GM12878 (cell line): ENCODE results near the gene TMEM235. TPM values are rescaled to one million over a fixed set of nuclear protein-coding genes. Genes with fewer than 3 reads are reported as not detected.

Experiments
- ATAC-seq: fragments of 200-7000 bp; cut with Tn5 transposase; 3 replicates; pipeline ENCODE4 v1.9.1; 2020; ENCODE audit warnings: mild to moderate bottlenecking, moderate library complexity
- BruUV-seq: library from RNA; stranded (reverse); fragments of 400-500 nt; replicated peaks from 2 replicates; lab custom pipeline; 2021; lab: Mats Ljungman, UMichigan
- CTCF ChIA-PET: fragments of 300-600 bp; sonication (Branson Sonifier 250); formaldehyde crosslinking; extraction: SDS; loops from one replicate; lab custom pipeline; 2021; ENCODE audit warnings: inconsistent platforms; lab: Yijun Ruan, JAX
- POLR2A ChIA-PET: fragments of 350-600 bp; formaldehyde crosslinking; extraction: SDS; loops from one replicate; lab custom pipeline; 2021; ENCODE audit warnings: inconsistent platforms; lab: Charles Lee
- RAD21 ChIA-PET: fragments of 300-600 bp; sonication (Branson Sonifier 250); formaldehyde crosslinking; loops from one replicate; lab custom pipeline; 2023; ENCODE audit warnings: antibody characterized with exemption; ENCODE audit not compliant: unreplicated experiment; lab: Charles Lee
- SMC1A ChIA-PET: fragments of 300-600 bp; sonication (Branson Sonifier 250); formaldehyde crosslinking; loops from one replicate; lab custom pipeline; 2023; ENCODE audit not compliant: unreplicated experiment, uncharacterized antibody; lab: Charles Lee
- DNase-seq: peaks from one replicate; pipeline ENCODE4 v3.0.0-alpha.2; 2011; ENCODE audit warnings: low read depth, low spot score
- FAIRE-seq: peaks from 3 replicates; lab custom pipeline; 2011; peaks lifted over from hg19 to GRCh38; lab: Jason Lieb, UNC
- H2AFZ ChIP-seq: 2 replicates; pipeline ENCODE4 v1.6.0; 2011; ENCODE audit warnings: low read depth, low read length, control low read depth; ENCODE audit not compliant: control insufficient read depth
- H3K27ac ChIP-seq: 2 replicates; pipeline ENCODE4 v1.5.1; 2011; ENCODE audit warnings: control low read depth; ENCODE audit not compliant: control insufficient read depth, insufficient read depth
- H3K27me3 ChIP-seq, 2 experiments: replicated peaks in 1 of 2; 2 replicates each; pipeline versions ENCODE4 v1.6.0 to v1.6.1; 2011; ENCODE audit warnings: low read length in 1 of 2; ENCODE audit not compliant: control insufficient read depth in 2 of 2, insufficient read depth in 2 of 2
- H3K36me3 ChIP-seq, 2 experiments: 2 replicates each; pipeline ENCODE4 v1.5.1; 2011; ENCODE audit warnings: low read length in 1 of 2; ENCODE audit not compliant: control insufficient read depth in 2 of 2, insufficient read depth in 2 of 2
- H3K4me1 ChIP-seq: 2 replicates; pipeline ENCODE4 v1.6.1; 2011; ENCODE audit warnings: mild to moderate bottlenecking, low read length, moderate library complexity, mixed read lengths; ENCODE audit not compliant: control insufficient read depth, insufficient read depth
- H3K4me2 ChIP-seq: 2 replicates; pipeline ENCODE4 v1.6.0; 2011; ENCODE audit warnings: control low read depth; ENCODE audit not compliant: control insufficient read depth, insufficient read depth
- H3K4me3 ChIP-seq: fragments of 200-600 bp; sonication (generic); 2 replicates; pipeline ENCODE4 v1.5.1; 2016
- H3K79me2 ChIP-seq: 2 replicates; pipeline ENCODE4 v1.6.0; 2011; ENCODE audit warnings: low read length; ENCODE audit not compliant: control insufficient read depth, insufficient read depth
- H3K9ac ChIP-seq: 2 replicates; pipeline ENCODE4 v1.8.0; 2011; ENCODE audit warnings: low read length, control low read depth, mixed read lengths; ENCODE audit not compliant: control insufficient read depth, insufficient read depth
- H3K9me3 ChIP-seq: replicated peaks from 3 replicates; pipeline ENCODE4 v1.5.1; 2011; ENCODE audit warnings: mild to moderate bottlenecking, low read length; ENCODE audit not compliant: control insufficient read depth, insufficient read depth
- H4K20me1 ChIP-seq: 2 replicates; pipeline ENCODE4 v1.6.0; 2011; ENCODE audit not compliant: control insufficient read depth, insufficient read depth
- ATF3 ChIP-seq: IDR thresholded peaks from 2 replicates; pipeline ENCODE4 v1.6.1; 2011; ENCODE audit warnings: low read depth, mild to moderate bottlenecking, low read length, moderate library complexity, borderline replicate concordance; ENCODE audit errors: extremely low read depth
- CTCF ChIP-seq, 3 experiments: IDR thresholded peaks in 2 of 3; conservative IDR thresholded peaks in 1 of 3; 2 replicates each; pipeline ENCODE4 v1.5.1; 2011; ENCODE audit warnings: low read depth in 3 of 3, low read length in 3 of 3, mild to moderate bottlenecking in 3 of 3, control low read depth in 2 of 3, moderate library complexity in 2 of 3, inconsistent platforms in 1 of 3, mixed read lengths in 1 of 3; ENCODE audit not compliant: control insufficient read depth in 2 of 3, insufficient read depth in 1 of 3; ENCODE audit errors: extremely low read depth in 1 of 3
- FOS ChIP-seq: IDR thresholded peaks from 3 replicates; pipeline ENCODE4 v1.6.1; 2011; ENCODE audit warnings: borderline replicate concordance; ENCODE audit not compliant: insufficient read length; ENCODE audit errors: extremely low read depth
- REST ChIP-seq: IDR thresholded peaks from 2 replicates; pipeline ENCODE4 v1.6.1; 2012; ENCODE audit warnings: mild to moderate bottlenecking, low read depth, low read length
- SKIL ChIP-seq: fragments of 450-650 bp; IDR thresholded peaks from 2 replicates; pipeline ENCODE4 v1.6.1; 2017; ENCODE audit warnings: mild to moderate bottlenecking, low read depth, inconsistent platforms; ENCODE audit not compliant: poor library complexity, severe bottlenecking
- SRF ChIP-seq, 2 experiments: IDR thresholded peaks; 2 replicates each; pipeline ENCODE4 v1.6.1; 2011; ENCODE audit warnings: low read depth in 2 of 2, low read length in 2 of 2, mild to moderate bottlenecking in 1 of 2, moderate library complexity in 1 of 2
- ZBTB40 ChIP-seq: fragments of 450-650 bp; IDR thresholded peaks from 2 replicates; pipeline ENCODE4 v1.6.1; 2016; ENCODE audit warnings: mild to moderate bottlenecking, moderate library complexity, borderline replicate concordance
- WGBS: methylation state at CpG from one replicate; pipeline ENCODE4 v1.1.6; 2016; ENCODE audit warnings: low lambda C conversion rate; ENCODE audit not compliant: insufficient replicate concordance, insufficient coverage; ENCODE audit errors: missing lambda C conversion rate; 5-methylcytosine and 5-hydroxymethylcytosine counted together
- in situ Hi-C: fragments of 300-500 bp; cut with MboI; formaldehyde crosslinking; loops from 9 replicates; pipeline ENCODE4 v1.14.3; 2018; ENCODE audit warnings: mixed read lengths
- intact Hi-C: fragments of 100-400 bp; cut with micrococcal nuclease; formaldehyde crosslinking; loops from one replicate; pipeline ENCODE4 v1.14.2; 2022; ENCODE audit not compliant: unreplicated experiment
- polyA plus RNA-seq, 11 experiments: library from polyadenylated mRNA; depleted of rRNA in 4 of 11; unstranded in 6 of 11; stranded (reverse) in 5 of 11; fragments of >200 nt; fragmentation: Nextera tagmentation in 4 of 11; fragmentation: Illumina TruSeq in 1 of 11; extraction: Ambion mirVana in 4 of 11; extraction: Trizol in 1 of 11; gene quantifications; 1 replicate in 1 of 11; 2 replicates in 10 of 11; pipeline versions ENCODE4 v1.2.1 to v1.2.3, GENCODE V29; 2011 to 2016; ENCODE audit warnings: inconsistent platforms in 2 of 11, missing spikeins in 2 of 11, low read depth in 1 of 11
- total RNA-seq, 4 experiments: library from RNA; depleted of rRNA in 3 of 4; stranded (reverse); fragments of >200 nt in 3 of 4; fragmentation: Illumina TruSeq in 1 of 4; extraction: Trizol in 1 of 4; gene quantifications; 2 replicates each; pipeline versions ENCODE4 v1.2.1 to v1.2.3, GENCODE V29; 2013 to 2021

Gene TMEM235
- total and polyA plus RNA-seq, 10 of the 15 experiments (the other 5 are each of a cell fraction or from before 2014, with no cell fraction given): not detected

- Histone ChIP-seq H2AFZ (no peak overlapping the region), H4K20me1 (no peaks in the 10 kb centered on the region), H3K9ac (peak overlapping the region; percentile 72; the same call in 1 of the 2 replicates), H3K27me3 (no peaks in the 10 kb centered on the region), H3K27ac (peak overlapping the region; percentile 3; the same call in 1 of the 2 replicates), H3K79me2 (peaks cover 44% of the 10 kb centered on the region), H3K4me2 (peak overlapping the region; percentile 40), H3K4me1 (peaks cover 5% of the 10 kb centered on the region; the same call in 1 of the 2 replicates), H3K4me3 (peak overlapping the region; percentile 96), H3K9me3 (no peaks in the 10 kb centered on the region), H3K36me3 (peaks cover 3 to 9% of the 10 kb centered on the region in 2 experiments; a peak in 3 of 4 replicates)
- intact Hi-C loops: loop anchor here (2.0 to 5.0 kb wide), 2 partner anchors 29 to 66 kb away; partner anchors contain the start of gene BIRC5
- RAD21 ChIA-PET: interaction anchor here (0.6 to 2.1 kb wide), 6 partner anchors 10 to 228 kb away, joined by 3 to 10 read pairs (median 5); partner anchors contain the start of gene TNRC6C
- in situ Hi-C loops: no loop called here
- peak; percentile 28 for ATAC-seq
- no peak for DNase-seq
- SMC1A ChIA-PET: interaction anchor here (1.0 to 2.0 kb wide), 5 partner anchors 10 to 167 kb away, joined by 3 to 7 read pairs (median 4); no protein-coding TSS in a partner anchor
- POLR2A ChIA-PET: interaction anchor here (1.0 to 3.5 kb wide), 7 partner anchors 9 to 60 kb away, joined by 3 to 19 read pairs (median 4); no protein-coding TSS in a partner anchor
- WGBS: 32% methylated on average over 10 of the region's 10 CpGs
- CTCF ChIA-PET: interaction anchor here (0.8 to 3.7 kb wide), 9 partner anchors 10 to 166 kb away, joined by 3 to 54 read pairs (median 4); partner anchors contain the start of gene TMC6
- no TSS peak for BruUV-seq
- no peak for FAIRE-seq
- TF ChIP-seq CTCF (IDR thresholded peaks at IDR 0.05 in 2 of 3, conservative IDR thresholded peaks at IDR 0.05 in 1 of 3; ENCODE audit: control insufficient read depth in 2 of 3, extremely low read depth in 1 of 3, insufficient read depth in 1 of 3, low read depth in 3 of 3, low read length in 3 of 3) (no peak), ATF3 (no peak), REST (no peak), SKIL (no peak), ZBTB40 (no peak), FOS (no peak), SRF (IDR thresholded peaks at IDR 0.05; ENCODE audit: low read depth in 2 of 2, low read length in 2 of 2) (no peak)
These were observed 45.3 kb upstream of the TMEM235 start for GRCh38 chr17:78185981-78186691.
